GM19035 (cell line): Measurements from ENCODE around the gene S1PR1.
A peak's percentile ranks its signal among the peaks of the same experiment; 100 is the strongest.
"Not testable (repeated sequence)": the region's sequence is repeated elsewhere in the genome, so short reads cannot be mapped to it uniquely, and the experiment has no call there.

Experiments
- ATAC-seq: cut with Tn5 transposase; IDR thresholded peaks from one replicate; pipeline ENCODE4 v1.9.1; 2021; ENCODE audit not compliant: unreplicated experiment

S1PR1 gene

DNA sequence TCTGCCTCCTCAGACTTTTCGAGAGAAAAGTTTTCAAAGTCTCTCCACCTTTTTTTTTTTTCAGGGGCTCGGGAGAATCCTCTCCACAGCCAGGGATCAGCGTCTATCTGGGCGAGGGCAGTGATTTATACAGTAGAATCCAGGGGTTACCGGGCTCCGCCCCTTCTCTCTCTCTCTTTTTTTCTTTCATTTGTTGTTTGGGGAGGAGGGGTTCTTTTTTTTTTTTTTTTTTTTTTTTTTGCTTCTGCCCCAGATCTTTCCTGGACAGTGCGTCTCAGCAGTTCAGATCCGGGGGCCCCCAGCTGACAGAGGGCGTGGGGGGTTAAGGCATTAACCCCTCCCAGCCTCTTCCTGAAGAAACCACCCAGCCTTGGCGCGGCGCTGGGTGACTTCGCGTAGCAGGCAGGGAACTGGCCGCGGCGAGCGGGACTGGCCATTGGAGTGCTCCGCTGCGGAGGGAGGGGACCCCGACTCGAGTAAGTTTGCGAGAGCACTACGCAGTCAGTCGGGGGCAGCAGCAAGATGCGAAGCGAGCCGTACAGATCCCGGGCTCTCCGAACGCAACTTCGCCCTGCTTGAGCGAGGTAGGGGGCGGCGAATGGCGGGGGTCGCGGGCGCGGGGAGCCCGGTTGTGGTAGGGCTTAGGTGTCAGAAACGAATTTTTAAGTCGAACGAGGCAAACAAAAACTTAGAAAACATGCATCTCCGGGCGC lies at the start of gene S1PR1:
Gene S1PR1, plus strand, starts transcription at position 504 of the 713 bp plus-strand sequence. CDS start 1,966 bp downstream, outside the sequence.
- peak; percentile 23 for ATAC-seq

DNA sequence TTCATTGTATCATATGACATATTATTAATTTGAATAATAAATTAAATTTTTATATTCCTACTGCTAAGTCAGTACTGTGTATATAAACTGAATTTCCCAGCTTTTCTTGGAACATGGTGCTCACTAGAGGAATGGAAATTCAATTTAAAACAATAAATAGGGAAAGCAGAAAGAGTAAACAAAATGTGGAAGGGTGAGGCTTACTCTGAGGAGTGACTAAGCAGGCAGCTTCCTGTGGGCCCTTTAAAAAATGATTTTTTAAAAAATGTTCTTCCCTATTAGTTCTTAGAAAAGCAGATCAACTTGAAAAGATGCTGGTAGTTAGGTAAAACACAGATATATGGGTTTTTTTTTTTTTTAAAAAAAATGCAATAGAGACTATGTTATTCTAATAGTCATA lies 49.5 kb upstream of the S1PR1 start:
- no peak for ATAC-seq

DNA sequence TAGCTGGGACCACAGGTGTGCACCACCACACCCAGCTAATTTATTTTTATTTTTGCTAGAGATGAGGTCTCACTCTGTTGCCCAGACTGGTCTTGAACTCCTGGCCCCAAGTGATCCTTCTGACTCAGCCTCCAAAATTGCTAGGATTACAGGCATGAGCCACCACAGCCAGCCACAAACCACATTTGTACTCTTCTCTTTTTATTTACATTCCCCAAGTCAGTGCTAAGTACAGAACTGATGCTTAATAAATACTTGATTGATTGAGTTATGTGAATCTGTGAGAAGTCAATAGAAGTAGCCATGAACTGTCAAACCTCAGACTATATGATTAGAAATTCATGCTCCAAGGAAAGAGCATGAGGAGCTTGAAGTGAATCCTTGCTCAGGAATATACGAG lies 48.5 kb upstream of the S1PR1 start:
- no peak for ATAC-seq

DNA sequence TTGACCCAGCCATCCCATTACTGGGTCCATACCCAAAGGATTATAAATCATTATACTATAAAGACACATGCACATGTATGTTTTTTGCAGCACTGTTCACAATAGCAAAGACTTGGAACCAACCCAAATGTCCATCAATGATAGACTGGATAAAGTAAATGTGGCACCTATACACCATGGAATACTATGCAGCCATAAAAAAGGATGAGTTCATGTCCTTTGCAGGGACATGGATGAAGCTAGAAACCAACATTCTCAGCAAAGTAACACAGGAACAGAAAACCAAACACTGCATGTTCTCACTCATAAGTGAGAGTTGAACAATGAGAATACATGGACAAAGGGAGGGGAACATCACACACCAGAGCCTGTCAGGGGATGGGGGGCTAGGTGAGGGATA lies 47.9 kb upstream of the S1PR1 start:
- not testable (repeated sequence) for ATAC-seq

DNA sequence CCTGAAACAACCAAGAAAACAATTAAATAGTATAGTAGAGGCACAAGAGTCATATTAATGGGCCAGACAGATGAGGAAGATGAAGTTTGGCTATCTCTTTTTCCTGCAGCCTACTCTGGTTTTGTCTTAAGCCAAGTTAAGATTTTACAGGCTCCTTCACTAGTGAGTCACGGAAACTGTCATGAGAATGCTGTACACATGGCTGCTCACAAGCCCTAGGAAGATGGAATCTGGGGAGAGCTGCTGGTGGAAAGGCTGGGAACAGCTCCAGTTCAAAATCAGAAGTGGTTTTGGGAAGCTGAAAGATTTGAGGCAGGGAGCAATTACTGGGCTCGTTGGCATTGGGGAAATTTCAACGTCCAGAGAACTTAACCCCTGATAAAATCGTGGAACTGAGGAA lies 46.4 kb upstream of the S1PR1 start:
- ATAC-seq = no peak

DNA sequence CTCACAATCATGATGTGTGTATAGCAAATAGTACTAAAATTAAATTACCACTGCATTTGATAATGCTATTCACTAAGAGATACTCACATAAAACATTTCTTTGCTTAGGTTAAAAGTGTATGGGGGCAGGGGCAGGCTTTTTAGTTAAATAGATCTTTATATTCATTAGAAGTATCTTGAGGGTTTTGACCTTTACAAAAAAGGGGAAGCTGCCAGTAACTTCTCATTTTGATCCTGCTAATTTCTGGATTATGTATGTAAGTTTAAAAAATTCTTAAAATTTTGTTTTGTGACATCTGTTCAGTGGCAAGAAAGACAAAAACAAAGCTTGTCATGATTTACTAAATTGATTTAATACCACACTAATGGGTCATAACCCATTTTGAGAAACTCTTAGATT lies 45.8 kb upstream of the S1PR1 start:
- ATAC-seq = no peak

DNA sequence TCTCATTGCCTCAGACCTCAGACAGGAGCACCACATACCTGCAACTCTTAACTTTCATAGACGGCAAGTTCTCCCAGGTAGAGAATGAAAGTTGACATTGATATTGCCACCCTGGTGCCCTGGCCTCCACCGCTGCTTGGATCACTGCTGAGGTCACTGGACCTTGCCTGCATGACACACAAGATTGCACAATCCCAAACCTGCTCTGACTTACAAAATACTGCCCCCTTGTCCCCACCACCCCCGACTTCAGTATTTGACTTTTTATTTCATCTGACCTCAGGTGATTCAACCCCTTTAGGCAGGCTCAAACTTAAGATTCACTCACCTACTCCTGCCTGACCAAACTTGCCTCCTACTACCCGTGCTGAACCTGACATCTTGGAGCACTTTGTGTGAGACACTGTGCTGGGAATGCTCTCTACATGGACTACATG lies 43.1 kb upstream of the S1PR1 start:
- ATAC-seq = no peak

DNA sequence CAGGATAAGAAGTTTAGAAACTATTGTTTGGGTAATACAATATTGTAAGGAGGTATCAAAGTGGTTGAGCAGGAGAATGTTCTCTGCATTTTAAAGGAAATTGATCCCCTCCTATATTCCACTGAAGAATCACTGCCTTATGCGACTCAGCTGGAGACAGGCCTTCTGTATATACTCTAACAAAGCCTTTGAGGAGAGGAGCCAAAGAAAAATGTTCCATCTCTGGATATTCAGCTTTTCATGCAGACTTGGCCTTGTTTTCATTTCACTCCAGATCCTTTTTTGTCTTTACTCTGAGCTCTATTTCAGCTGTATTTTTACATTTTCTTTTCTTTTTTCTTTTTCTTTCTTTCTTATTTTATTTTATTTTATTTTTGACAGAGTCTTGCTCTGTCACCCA lies 42.1 kb upstream of the S1PR1 start:
- no peak for ATAC-seq

DNA sequence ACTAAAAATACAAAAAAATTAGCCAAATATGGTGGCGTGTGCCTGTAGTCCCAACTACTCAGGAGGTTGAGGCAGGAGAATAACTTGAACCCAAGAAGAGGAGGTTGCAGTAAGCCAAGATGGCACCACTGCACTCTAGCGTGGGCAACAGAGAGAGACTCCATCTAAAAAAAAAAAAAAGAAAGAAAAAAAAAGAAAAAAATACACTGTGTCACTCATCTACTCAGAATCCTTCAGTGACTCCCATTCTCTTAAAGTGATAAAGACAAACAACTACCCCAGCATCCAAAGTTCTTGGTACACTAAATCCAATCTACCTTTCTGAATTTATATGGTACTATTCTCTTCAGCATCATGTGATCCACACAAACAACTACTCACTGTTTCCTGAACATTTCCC lies 40.2 kb upstream of the S1PR1 start:
- ATAC-seq = no peak

DNA sequence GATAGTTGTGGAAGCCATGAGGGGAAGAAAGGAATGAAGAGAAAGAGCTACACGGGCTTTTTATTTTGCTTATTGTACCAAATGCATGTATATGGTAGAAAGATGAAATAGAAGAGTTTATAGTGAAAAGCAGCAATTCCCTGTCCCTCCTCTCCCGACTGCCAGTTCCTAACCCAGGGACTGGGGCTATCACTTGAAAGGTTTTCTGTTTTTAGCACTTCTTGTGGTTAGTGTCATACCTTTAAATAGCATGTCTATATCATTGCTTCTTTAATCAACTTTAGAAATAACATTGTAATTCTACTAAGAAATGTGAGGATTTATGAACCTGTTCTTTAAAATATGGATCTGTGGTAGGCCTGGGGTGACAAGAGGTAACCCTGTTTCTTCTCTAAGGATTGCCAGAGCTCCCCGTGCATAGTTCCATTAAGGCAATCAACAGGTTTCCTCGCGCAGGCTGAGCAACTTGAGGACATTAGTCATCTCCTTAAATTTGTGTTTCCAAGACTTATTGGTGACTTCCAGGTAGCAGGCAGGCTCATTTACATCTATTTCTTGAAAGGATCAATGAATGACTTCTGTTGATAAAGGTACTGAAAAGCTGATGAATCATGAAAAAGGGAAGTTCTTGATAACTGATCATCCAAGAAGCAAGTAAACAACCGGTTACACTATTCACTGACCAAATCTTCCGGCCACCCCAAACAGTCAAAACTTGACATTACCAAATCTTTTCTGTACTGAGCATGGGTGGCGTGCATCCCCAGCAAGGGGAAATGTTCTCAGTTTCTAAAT lies 37.8 kb upstream of the S1PR1 start:
- peak; percentile 98 for ATAC-seq

DNA sequence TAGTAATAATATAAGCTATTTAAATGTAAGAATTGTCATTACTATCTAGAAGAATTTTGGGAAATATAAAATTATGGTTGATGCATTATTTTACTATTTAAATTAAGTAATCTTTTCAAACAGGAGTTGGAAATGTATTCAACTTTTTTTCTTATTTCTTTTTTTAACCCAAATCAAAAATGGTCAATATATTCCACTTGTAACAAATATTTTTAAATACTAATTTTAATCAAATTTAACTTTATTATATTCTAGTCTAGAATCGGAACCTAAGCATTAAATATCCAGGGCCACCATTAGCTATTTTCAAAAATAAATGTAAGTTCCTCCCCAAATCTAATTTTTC lies 37.2 kb upstream of the S1PR1 start:
- no peak for ATAC-seq

DNA sequence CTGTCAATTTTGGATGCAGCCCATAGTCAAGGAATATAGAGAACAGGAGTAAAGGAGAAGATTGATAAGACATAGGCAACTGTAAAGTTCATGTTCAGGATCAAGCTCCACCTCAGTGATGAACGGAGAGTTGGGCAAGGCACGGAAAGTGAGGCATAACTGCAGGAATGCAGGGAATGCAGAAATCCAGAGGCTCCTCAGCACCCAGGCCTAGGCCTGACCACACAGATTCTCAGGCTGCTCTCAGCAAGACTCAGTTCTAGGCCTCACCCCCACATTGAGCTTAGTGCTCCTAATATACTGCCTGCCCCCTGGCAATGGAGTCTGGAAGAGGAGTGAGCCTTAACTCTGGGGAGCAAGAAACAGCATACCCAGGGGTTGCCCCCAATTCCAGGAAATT lies 36.3 kb upstream of the S1PR1 start:
- no peak for ATAC-seq

DNA sequence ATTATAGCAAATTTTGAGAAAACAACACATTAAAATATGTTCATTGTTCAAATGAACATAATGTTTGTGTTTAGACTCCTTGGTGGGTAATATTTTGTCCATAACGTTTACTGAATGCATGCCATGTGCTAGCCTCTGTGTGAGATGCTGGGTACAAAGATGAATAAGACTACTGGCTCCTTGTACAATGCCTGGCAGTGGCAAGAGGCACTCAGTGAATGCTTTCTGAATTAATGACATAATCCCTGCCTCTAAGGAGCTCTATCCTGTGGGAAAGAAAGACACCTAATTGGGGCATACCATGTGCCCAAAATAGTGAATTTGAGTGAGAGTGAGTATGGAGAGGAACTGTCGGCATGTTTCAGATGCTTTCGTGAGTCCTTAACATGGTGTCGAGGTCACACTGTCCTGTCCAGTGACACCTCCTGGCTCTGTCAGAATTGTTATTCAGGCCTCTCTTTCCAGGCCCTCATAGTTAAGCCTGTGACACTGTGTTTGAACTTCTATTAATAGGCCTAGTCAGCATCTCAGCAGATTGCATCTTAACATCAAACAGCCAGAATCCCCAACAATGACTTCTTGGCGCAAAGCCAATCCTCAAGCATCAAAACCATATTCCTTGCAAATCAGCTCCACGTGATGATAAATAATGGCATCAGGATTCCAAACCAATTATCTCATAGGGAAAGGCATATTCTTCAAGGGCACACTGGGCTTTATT lies 32.8 kb upstream of the S1PR1 start:
- ATAC-seq = no peak

DNA sequence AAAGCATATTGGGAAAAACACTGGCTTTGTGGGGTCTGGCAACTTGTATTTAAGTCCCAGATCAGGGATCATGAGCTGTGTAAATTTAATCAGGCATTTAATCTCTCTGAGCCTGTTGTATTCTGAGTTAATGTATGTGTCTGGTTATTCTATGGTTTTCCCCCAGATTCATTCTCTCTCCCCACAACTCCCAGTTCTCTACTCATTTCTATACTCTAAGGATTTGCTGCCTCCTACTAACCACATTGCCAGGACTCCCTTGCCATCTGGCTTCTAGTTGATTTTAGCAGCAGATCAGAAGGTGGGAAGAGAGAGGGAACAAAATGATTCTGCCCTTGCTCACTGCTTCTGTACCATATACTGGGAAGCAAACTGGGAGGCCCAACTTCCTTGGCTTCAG lies 31.4 kb upstream of the S1PR1 start:
- ATAC-seq = no peak

DNA sequence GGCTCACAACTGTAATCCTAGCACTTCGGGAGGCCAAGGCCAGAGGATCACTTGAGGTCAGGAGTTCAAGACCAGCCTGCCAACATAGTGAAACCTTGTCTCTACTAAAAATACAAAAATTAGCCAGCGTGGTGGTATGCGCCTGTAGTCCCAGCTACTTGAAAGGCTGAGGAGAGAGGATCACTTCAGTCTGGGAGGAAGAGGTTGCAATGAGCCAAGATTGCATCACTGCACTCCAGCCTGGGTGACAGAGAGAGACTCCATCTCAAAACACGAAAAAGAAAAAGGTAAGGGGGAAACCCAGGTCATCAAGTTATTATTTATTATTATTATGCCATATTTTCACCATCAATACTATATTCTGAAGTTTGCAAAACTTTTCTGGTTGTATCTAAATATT lies 30.7 kb upstream of the S1PR1 start:
- not testable (repeated sequence) for ATAC-seq

DNA sequence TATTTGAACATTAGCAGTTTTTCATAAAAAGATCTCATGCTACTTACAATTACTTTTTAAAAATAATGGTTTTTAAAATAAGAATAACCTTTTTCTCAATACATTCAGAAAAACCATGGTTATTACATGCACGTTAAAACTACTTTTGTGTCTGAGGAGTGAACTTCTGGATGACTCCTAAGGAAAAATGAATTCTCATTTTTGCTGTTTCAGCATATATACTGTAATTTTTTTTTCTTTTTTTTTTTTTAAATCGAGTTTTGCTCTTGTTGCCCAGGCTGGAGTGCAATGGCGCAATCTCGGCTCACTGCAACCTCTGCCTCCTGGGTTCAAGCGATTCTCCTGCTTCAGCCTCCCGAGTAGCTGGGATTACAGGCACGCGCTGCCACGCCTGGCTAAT lies 29.5 kb upstream of the S1PR1 start:
- not testable (repeated sequence) for ATAC-seq

DNA sequence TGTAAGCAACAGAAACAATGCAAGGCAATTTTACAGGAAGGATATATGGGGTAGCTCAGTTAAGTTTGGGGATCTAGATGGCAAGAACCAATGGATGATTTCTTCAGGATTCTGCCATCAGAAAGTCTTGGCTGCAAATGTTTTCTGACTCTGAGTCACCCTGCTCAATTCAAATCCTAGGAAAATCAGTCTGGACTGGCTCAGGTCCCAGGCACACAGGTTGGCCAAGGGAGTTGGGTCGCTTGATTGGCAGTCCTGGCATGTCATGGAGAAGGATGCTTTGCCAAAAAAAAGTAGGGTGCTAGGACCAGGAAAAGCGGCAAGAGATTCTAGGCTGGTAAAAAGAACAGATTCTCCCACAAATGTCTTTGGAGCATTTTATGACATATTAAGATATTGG lies 28.9 kb upstream of the S1PR1 start:
- no peak for ATAC-seq

DNA sequence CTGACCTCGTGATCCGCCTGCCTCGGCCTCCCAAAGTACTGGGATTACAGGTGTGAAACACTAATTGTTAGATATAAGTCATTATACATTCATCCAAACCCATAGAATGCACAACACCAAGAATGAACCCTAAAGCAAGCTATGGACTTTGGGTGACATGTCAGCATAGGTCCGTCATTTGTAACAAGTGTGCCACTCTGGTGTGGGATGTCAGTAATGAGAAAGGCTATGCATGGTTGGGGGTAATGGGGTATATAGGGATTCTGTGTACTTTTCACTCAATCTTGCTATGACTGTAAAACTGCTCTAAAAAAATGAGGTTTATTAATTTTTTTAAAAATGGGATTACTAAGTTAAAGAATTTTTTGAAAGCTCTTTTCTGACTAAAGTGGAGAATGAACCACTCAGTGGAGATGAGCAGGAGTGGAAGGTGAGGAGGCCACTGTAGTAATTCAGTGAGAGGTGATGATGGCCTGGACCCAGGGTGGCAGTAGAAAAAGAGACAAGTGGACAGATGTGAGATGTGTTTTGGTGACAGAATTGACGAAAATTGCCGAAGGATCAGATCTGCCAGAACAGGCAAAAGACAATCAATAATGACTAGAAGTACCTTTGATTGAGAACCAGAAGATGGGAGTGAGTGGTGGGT lies 21.3 kb upstream of the S1PR1 start:
- ATAC-seq = no peak

DNA sequence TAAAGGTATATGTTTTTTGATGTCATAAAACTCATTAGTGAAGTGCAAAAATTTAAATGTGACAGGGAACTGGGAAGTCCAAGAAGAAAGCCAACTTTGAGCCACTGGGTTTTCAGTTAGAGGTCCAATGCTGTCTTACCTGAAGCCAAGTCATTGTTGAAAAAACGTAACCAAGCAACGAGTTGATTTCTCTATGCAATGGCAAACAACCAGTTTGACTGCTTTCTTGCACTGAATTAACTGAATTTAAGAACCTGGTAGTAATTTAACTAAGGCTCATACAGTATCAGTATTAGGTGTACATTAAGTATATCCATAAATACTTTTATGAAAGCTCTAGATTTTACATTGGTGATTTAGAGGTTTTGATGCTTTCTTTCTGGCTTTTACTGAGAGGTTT lies 20.2 kb upstream of the S1PR1 start:
- no peak for ATAC-seq

DNA sequence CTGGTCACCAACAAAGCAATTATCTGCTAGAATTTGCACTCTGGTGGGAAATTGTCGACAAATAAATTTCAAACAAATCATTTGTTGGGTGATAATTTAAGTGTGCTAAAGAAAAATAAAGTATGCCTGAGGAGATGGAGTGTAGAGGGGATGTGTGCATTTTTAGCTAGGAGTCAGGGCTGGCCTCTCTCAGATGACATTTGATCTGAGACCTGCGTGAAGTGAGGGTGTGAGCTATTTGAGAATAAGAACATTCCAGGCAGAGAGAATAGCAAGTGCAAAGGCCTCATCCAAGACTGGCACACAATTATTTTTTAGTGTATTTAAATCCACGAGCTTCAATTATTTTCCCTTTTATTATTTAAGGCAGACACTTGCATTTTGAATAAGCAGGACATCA lies 19.7 kb upstream of the S1PR1 start:
- ATAC-seq = no peak

DNA sequence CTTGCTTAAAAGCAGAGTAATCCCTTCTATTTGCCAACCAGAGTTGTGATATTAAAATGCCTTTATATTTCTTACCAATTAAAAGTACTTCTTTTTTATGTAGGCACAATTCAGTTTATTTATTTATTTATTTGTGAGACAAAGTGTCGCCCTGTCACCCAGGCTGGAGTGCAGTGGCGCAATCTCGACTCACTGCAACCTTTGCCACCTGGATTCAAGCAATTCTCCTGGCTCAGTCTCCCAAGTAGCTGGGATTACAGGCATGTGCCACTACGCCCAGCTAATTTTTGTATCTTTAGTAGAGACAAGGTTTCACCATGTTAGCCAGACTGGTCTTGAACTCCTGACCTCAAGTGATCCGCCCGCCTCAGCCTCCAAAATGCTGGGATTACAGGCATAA lies 17.9 kb upstream of the S1PR1 start:
- not testable (repeated sequence) for ATAC-seq
